AG04450 (cell line): Measurements from ENCODE around the gene MGA. TPM values are rescaled to one million over a fixed set of nuclear protein-coding genes. Genes with fewer than 3 reads are reported as not detected.

Experiments used
- CTCF ChIA-PET: fragments of 300-600, 350-600 bp; formaldehyde crosslinking; extraction: SDS; loops from one replicate; lab custom pipeline; 2022; ENCODE audit warnings: antibody characterized with exemption, inconsistent platforms; lab: Charles Lee
- POLR2A ChIA-PET: fragments of 350-600 bp; formaldehyde crosslinking; extraction: SDS; loops from one replicate; lab custom pipeline; 2021; ENCODE audit warnings: antibody characterized with exemption, inconsistent platforms; lab: Yijun Ruan, JAX
- DNase-seq: peaks from one replicate; pipeline ENCODE4 v3.0.0-alpha.2; 2011; ENCODE audit warnings: low read depth, low spot score
- H3K27ac ChIP-seq: one replicate; pipeline ENCODE4 v1.5.1; 2012; ENCODE audit warnings: low read depth, low read length, control low read depth
- H3K27me3 ChIP-seq: one replicate; pipeline ENCODE4 v1.6.0; 2012; ENCODE audit warnings: low read length; ENCODE audit not compliant: control insufficient read depth, insufficient read depth
- H3K4me3 ChIP-seq: 2 replicates; pipeline ENCODE4 v1.5.1; 2011; ENCODE audit warnings: mild to moderate bottlenecking, low read depth, low read length, control low read depth
- H3K9me3 ChIP-seq: 2 replicates; pipeline ENCODE4 v1.5.1; 2012; ENCODE audit warnings: low read length; ENCODE audit not compliant: control insufficient read depth, insufficient read depth
- CTCF ChIP-seq: IDR thresholded peaks from 2 replicates; pipeline ENCODE4 v1.5.1; 2011; ENCODE audit warnings: low read depth, low read length, control low read depth, inconsistent platforms
- polyA plus RNA-seq: library from polyadenylated mRNA; depleted of rRNA; stranded (reverse); fragments of >200 nt; gene quantifications from 2 replicates; pipeline ENCODE4 v1.2.3, GENCODE V29; 2011

Gene MGA
- polyA plus RNA-seq, 1 experiment: 9.7 TPM

- ChIA-PET POLR2A (interaction anchor here (0.5 to 1.8 kb wide), 9 partner anchors 27 to 819 kb away, joined by 3 to 9 read pairs (median 4); partner anchors contain the start of gene RPAP1), CTCF (interaction anchor here (0.6 to 13.1 kb wide), 25 partner anchors 9 to 309 kb away, joined by 3 to 362 read pairs (median 4); partner anchors contain the start of gene JMJD7)
- TF ChIP-seq CTCF: peak; percentile 79
- Histone ChIP-seq H3K4me3 (peak within 1 kb of the TSS; percentile 86), H3K27ac (peak within 1 kb of the TSS; percentile 49), H3K9me3 (no peaks in the 10 kb centered on the region; the same call in 1 of the 2 replicates), H3K27me3 (no peaks in the 10 kb centered on the region)
- DNase-seq: peak; percentile 96
Observed at GRCh38 chr15:41774062-41774881, 114.1 kb downstream of the MGA start, which contains the start of gene MAPKBP1. Gene MAPKBP1, plus strand, starts transcription at chr15:41774484. Its CDS starts 792 bp downstream, at chr15:41775276.

- Histone ChIP-seq H3K27ac (peak overlapping the region; percentile 49), H3K4me3 (peak overlapping the region; percentile 86), H3K27me3 (no peaks in the 10 kb centered on the region), H3K9me3 (no peaks in the 10 kb centered on the region; the same call in 1 of the 2 replicates)
- TF ChIP-seq CTCF: no peak
- POLR2A ChIA-PET: interaction anchor here (0.5 to 1.8 kb wide), 3 partner anchors 26 to 818 kb away, joined by 3 to 9 read pairs (median 8); no protein-coding TSS in a partner anchor
- DNase-seq: no peak
- CTCF ChIA-PET: interaction anchor here (1.2 to 13.1 kb wide), 11 partner anchors 9 to 129 kb away, joined by 3 to 362 read pairs (median 12); partner anchors contain the start of gene JMJD7
Observed at GRCh38 chr15:41774882-41775417, 114.7 kb downstream of the MGA start.

GRCh38 chr15:41775651-41776050 lies 115.4 kb downstream of the MGA start:
- CTCF ChIA-PET: interaction anchor here (3.9 to 13.1 kb wide), 2 partner anchors 14 to 31 kb away, joined by 59 to 362 read pairs; no protein-coding TSS in a partner anchor

DNA sequence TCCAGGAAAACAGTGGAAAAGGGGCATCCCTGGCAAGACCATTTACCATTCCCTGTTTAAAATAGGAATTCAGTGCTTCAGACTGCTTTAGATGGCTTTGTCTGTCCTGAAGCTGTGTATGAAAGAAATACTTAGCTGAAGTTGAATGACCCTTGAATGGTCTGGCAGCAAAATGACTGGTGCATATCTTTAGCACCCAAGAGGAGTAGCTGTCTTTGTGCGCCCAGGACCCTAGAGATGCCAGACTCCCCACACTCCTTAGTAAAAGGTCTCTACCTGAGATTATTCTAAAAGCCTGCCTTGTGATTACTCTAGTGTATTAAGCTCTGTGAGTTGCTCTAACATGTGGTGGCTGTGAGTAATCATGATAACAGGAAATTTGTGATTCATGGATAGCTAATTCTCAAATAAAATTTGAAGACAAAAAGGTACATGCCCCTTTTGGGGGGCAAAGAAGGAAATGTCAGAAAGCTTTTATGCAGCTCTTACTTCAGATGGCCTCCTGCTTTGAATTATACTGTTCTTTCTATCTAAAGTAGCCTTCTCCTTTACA lies 117.3 kb downstream of the MGA start:
- Histone ChIP-seq H3K9me3 (no peaks in the 10 kb centered on the region; the same call in 1 of the 2 replicates), H3K27me3 (no peaks in the 10 kb centered on the region), H3K4me3 (peak overlapping the region; percentile 21; the same call in 1 of the 2 replicates), H3K27ac (peak overlapping the region; percentile 3)
- POLR2A ChIA-PET: interaction anchor here (0.7 kb wide), 1 partner anchor 304 kb away, joined by 6 read pairs; no protein-coding TSS in a partner anchor
- no peak for TF ChIP-seq CTCF
- CTCF ChIA-PET: interaction anchor here (0.7 to 13.1 kb wide), 4 partner anchors 29 to 311 kb away, joined by 3 to 362 read pairs (median 6); no protein-coding TSS in a partner anchor
- no peak for DNase-seq

More at GRCh38 chr15:41775651-41776050, 115.4 kb downstream of the MGA start:
- Histone ChIP-seq H3K4me3 (peak overlapping the region; percentile 86), H3K27me3 (no peaks in the 10 kb centered on the region), H3K9me3 (no peaks in the 10 kb centered on the region; the same call in 1 of the 2 replicates), H3K27ac (no peak overlapping the region)
- DNase-seq: no peak
- POLR2A ChIA-PET: interaction anchor here (1.2 kb wide), 1 partner anchor 154 kb away, joined by 3 read pairs; no protein-coding TSS in a partner anchor
- no peak for TF ChIP-seq CTCF
